DOHH2 (cell line): Measurements from ENCODE around the gene CFAP107.

ENCODE experiments used
- EZH2phosphoT487 ChIP-seq: fragments of 200-600 bp; sonication (generic); IDR thresholded peaks from 2 replicates; pipeline ENCODE4 v1.6.1; 2017; ENCODE audit warnings: borderline replicate concordance, mild to moderate bottlenecking, antibody characterized with exemption, low read length, moderate library complexity, mixed read lengths
- TF ChIP-seq, protein P1 (sequence below): fragments of 200-600 bp; sonication (generic); IDR thresholded peaks from one replicate; pipeline ENCODE4 v1.5.1; 2014; ENCODE audit warnings: antibody characterized with exemption, mild to moderate bottlenecking, low read depth, low read length; ENCODE audit not compliant: poor library complexity, severe bottlenecking

DNA sequence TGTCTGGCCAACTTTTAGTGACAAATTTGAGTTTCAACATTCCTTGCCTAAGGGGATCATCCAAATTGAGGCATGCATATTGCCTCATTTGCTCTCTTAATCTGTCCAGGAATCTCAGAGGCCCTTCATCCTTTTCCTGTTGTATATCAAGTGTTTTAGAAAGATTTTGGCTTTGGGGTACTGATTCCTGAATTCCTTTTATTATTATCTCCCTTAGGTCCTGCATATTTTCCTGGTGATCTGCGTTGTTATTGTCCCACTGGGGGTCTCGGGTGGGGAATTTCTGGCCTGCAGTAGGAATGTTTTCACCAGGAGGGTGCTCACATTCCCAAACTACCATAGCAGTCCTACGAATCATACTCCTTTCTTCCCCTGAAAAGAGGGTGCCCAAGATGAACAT lies 34.5 kb upstream of the CFAP107 start:
- TF ChIP-seq, protein P1, sequence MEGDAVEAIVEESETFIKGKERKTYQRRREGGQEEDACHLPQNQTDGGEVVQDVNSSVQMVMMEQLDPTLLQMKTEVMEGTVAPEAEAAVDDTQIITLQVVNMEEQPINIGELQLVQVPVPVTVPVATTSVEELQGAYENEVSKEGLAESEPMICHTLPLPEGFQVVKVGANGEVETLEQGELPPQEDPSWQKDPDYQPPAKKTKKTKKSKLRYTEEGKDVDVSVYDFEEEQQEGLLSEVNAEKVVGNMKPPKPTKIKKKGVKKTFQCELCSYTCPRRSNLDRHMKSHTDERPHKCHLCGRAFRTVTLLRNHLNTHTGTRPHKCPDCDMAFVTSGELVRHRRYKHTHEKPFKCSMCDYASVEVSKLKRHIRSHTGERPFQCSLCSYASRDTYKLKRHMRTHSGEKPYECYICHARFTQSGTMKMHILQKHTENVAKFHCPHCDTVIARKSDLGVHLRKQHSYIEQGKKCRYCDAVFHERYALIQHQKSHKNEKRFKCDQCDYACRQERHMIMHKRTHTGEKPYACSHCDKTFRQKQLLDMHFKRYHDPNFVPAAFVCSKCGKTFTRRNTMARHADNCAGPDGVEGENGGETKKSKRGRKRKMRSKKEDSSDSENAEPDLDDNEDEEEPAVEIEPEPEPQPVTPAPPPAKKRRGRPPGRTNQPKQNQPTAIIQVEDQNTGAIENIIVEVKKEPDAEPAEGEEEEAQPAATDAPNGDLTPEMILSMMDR = no peak
- TF ChIP-seq EZH2phosphoT487 = no peak
